HFFc6 (cell line): ENCODE measurements around the gene ACOXL. TPM values are rescaled to one million over a fixed set of nuclear protein-coding genes. Genes with fewer than 3 reads are reported as not detected.
"Not testable (repeated sequence)": the region's sequence is repeated elsewhere in the genome, so short reads cannot be mapped to it uniquely, and the experiment has no call there.

ENCODE experiments used
- DNase-seq: peaks from one replicate; pipeline ENCODE4 v3.0.0-alpha.2; 2018
- H3K27ac Mint-ChIP-seq: 2 replicates; pipeline ENCODE4 v1.8.0; 2020; ENCODE audit warnings: mild to moderate bottlenecking, mixed read lengths
- H3K27me3 Mint-ChIP-seq: 2 replicates; pipeline ENCODE4 v1.8.0; 2021; ENCODE audit warnings: mild to moderate bottlenecking, moderate library complexity, mixed read lengths; ENCODE audit not compliant: insufficient read depth
- H3K36me3 Mint-ChIP-seq: 2 replicates; pipeline ENCODE4 v1.8.0; 2021; ENCODE audit warnings: low read depth, mixed read lengths
- H3K4me1 Mint-ChIP-seq: 2 replicates; pipeline ENCODE4 v1.8.0; 2020; ENCODE audit warnings: low read depth, mixed read lengths
- H3K4me3 Mint-ChIP-seq: 2 replicates; pipeline ENCODE4 v1.8.0; 2020; ENCODE audit warnings: mild to moderate bottlenecking, moderate library complexity, mixed read lengths
- H3K9me3 Mint-ChIP-seq: 2 replicates; pipeline ENCODE4 v1.8.0; 2020; ENCODE audit warnings: mild to moderate bottlenecking, mixed read lengths
- CTCF ChIP-seq: fragments of 200-600 bp; sonication (generic); IDR thresholded peaks from 2 replicates; pipeline ENCODE4 v1.5.0; 2021; ENCODE audit warnings: antibody characterized with exemption, mild to moderate bottlenecking
- total RNA-seq, 6 experiments: library from RNA; stranded (reverse); fragmentation: NEBNext Ultra II Directional; extraction: Animal tissue kit (Norgen Biotek cat#: 25700); gene quantifications; 2 replicates in 1 of 6; 3 replicates in 5 of 6; pipeline ENCODE4 v1.2.3, GENCODE V29; 2021

ACOXL gene
- total RNA-seq, 6 experiments from 2014 or later = not detected

GRCh38 chr2:110853516-110853915, 121.1 kb downstream of the ACOXL start:
- Mint-ChIP-seq H3K9me3 (no peaks in the 10 kb centered on the region), H3K36me3 (no peaks in the 10 kb centered on the region), H3K27me3 (peaks cover 41% of the 10 kb centered on the region), H3K4me1 (peaks cover 6% of the 10 kb centered on the region; the same call in 1 of the 2 replicates), H3K27ac (no peak overlapping the region), H3K4me3 (no peak overlapping the region)
- peak; percentile 64 for TF ChIP-seq CTCF
- DNase-seq = no peak

- Mint-ChIP-seq H3K36me3 (no peaks in the 10 kb centered on the region), H3K27me3 (peaks cover 37% of the 10 kb centered on the region), H3K4me3 (no peak overlapping the region), H3K9me3 (no peaks in the 10 kb centered on the region), H3K27ac (no peak overlapping the region), H3K4me1 (peaks cover 6% of the 10 kb centered on the region; the same call in 1 of the 2 replicates)
- TF ChIP-seq CTCF = no peak
- no peak for DNase-seq
Measured at GRCh38 chr2:110853948-110854347, 121.6 kb downstream of the ACOXL start.

GRCh38 chr2:110854355-110855081, 122.1 kb downstream of the ACOXL start:
- Mint-ChIP-seq H3K36me3 (no peaks in the 10 kb centered on the region), H3K9me3 (no peaks in the 10 kb centered on the region), H3K27ac (no peak overlapping the region), H3K27me3 (peaks cover 36% of the 10 kb centered on the region), H3K4me3 (no peak overlapping the region), H3K4me1 (peaks cover 6% of the 10 kb centered on the region; the same call in 1 of the 2 replicates)
- DNase-seq = no peak
- peak; percentile 44; the same call in 1 of the 2 replicates for TF ChIP-seq CTCF

GRCh38 chr2:110855841-110856240, 123.5 kb downstream of the ACOXL start:
- H3K27ac Mint-ChIP-seq, H3K4me3 Mint-ChIP-seq, DNase-seq, H3K36me3 Mint-ChIP-seq, H3K9me3 Mint-ChIP-seq, H3K4me1 Mint-ChIP-seq: not testable (repeated sequence)
- H3K27me3 Mint-ChIP-seq = peaks cover 40% of the 10 kb centered on the region

GRCh38 chr2:110858135-110858725, 125.9 kb downstream of the ACOXL start:
- Mint-ChIP-seq H3K4me1 (no peaks in the 10 kb centered on the region), H3K27me3 (peaks cover 44% of the 10 kb centered on the region), H3K36me3 (no peaks in the 10 kb centered on the region), H3K9me3 (no peaks in the 10 kb centered on the region), H3K4me3 (no peak overlapping the region), H3K27ac (no peak overlapping the region)
- TF ChIP-seq CTCF = no peak
- no peak for DNase-seq

GRCh38 chr2:110858993-110859701, 126.8 kb downstream of the ACOXL start:
- H3K27me3 Mint-ChIP-seq = peaks cover 47% of the 10 kb centered on the region
- no peaks in the 10 kb centered on the region for H3K36me3 Mint-ChIP-seq
- no peak for DNase-seq
- no peaks in the 10 kb centered on the region for H3K4me1 Mint-ChIP-seq
- H3K9me3 Mint-ChIP-seq = no peaks in the 10 kb centered on the region
- TF ChIP-seq CTCF = no peak
- H3K4me3 Mint-ChIP-seq = no peak overlapping the region
- no peak overlapping the region for H3K27ac Mint-ChIP-seq
